SK-N-SH treated with all-trans-retinoic acid at 6 μM for 48 hours (cell line): ENCODE measurements around the gene KRT72.

Experiments used
- CREB5 ChIP-seq: fragments of 250-450 bp; sonication (Bioruptor Pico); IDR thresholded peaks from 2 replicates; pipeline ENCODE4 v1.5.1; 2020; ENCODE audit warnings: low read depth, mild to moderate bottlenecking, moderate library complexity
- RARB ChIP-seq: fragments of 250-450 bp; sonication (Bioruptor Pico); IDR thresholded peaks from 2 replicates; pipeline ENCODE4 v1.8.0; 2021; ENCODE audit warnings: mild to moderate bottlenecking, moderate library complexity
- TCF4 ChIP-seq: fragments of 250-450 bp; sonication (Bioruptor Pico); IDR thresholded peaks from 2 replicates; pipeline ENCODE4 v1.8.0; 2021; ENCODE audit warnings: mild to moderate bottlenecking, moderate library complexity, borderline replicate concordance
- ZNF70 ChIP-seq: fragments of 450-650 bp; formaldehyde crosslinking; IDR thresholded peaks from 2 replicates; pipeline ENCODE4 v1.5.0; 2020; ENCODE audit warnings: mild to moderate bottlenecking, moderate library complexity
- TF ChIP-seq, protein P1 (sequence below): fragments of 250-450 bp; sonication (Bioruptor Pico); IDR thresholded peaks from 2 replicates; pipeline ENCODE4 v1.5.0; 2020; ENCODE audit warnings: mild to moderate bottlenecking, moderate library complexity

DNA sequence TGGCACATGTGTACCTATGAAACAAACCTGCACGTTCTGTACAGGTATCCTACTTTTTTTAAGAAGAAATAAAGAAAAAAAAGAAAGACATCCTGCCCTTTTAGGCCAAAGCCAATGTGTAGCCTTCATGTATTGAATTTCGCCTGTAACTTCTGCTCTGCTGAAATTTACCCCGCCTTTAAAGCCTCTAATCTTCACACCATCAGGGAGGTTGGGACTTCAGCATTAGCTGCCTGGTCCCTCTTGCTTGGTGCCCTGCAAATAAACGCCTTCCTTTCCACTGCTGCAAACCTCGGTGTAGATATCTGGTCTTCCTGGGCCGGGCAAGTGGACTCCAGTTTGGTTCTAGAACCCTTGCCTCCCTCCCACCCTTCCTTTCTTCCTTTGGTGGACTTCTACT is 45.7 kb downstream of the KRT72 start:
- TF ChIP-seq CREB5 (no peak), RARB (CRISPR knock-in tag) (no peak), ZNF70 (CRISPR knock-in tag) (no peak), TCF4 (no peak)
- TF ChIP-seq, protein P1, sequence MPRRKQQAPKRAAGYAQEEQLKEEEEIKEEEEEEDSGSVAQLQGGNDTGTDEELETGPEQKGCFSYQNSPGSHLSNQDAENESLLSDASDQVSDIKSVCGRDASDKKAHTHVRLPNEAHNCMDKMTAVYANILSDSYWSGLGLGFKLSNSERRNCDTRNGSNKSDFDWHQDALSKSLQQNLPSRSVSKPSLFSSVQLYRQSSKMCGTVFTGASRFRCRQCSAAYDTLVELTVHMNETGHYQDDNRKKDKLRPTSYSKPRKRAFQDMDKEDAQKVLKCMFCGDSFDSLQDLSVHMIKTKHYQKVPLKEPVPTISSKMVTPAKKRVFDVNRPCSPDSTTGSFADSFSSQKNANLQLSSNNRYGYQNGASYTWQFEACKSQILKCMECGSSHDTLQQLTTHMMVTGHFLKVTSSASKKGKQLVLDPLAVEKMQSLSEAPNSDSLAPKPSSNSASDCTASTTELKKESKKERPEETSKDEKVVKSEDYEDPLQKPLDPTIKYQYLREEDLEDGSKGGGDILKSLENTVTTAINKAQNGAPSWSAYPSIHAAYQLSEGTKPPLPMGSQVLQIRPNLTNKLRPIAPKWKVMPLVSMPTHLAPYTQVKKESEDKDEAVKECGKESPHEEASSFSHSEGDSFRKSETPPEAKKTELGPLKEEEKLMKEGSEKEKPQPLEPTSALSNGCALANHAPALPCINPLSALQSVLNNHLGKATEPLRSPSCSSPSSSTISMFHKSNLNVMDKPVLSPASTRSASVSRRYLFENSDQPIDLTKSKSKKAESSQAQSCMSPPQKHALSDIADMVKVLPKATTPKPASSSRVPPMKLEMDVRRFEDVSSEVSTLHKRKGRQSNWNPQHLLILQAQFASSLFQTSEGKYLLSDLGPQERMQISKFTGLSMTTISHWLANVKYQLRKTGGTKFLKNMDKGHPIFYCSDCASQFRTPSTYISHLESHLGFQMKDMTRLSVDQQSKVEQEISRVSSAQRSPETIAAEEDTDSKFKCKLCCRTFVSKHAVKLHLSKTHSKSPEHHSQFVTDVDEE (CRISPR knock-in tag) = no peak
